DND-41 (cell line): ENCODE measurements around the gene PCTP.

Experiments
- EZH2 ChIP-seq: IDR thresholded peaks from 3 replicates; pipeline ENCODE4 v1.6.1; 2012; ENCODE audit warnings: borderline replicate concordance, low read depth, mild to moderate bottlenecking, moderate library complexity, low read length, inconsistent platforms; ENCODE audit not compliant: severe bottlenecking
- TF ChIP-seq, protein P1 (sequence below): IDR thresholded peaks from 2 replicates; pipeline ENCODE4 v1.5.1; 2012; ENCODE audit warnings: borderline replicate concordance, low read length, moderate library complexity, mild to moderate bottlenecking; ENCODE audit not compliant: poor library complexity, severe bottlenecking; ENCODE audit errors: extremely low read depth

DNA sequence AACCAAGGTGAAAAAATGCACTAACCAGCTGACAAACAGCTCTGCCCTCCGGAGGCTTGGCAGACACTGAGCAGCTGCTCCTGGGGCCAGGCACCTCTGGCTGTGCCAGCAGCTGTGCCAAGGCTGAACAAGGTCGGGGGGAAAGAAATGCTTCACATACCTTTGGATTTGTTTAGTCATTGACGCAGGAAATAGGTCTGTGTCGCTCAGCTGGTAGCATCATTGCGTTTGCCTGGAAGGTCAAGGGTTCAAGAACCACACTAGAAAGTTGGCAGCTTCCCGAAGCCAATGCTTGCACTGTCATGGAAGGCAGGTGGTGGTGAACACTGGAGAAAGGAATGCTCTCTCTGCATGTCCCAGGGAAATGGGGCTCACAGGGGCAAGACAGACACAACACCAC, 63.5 kb downstream of the PCTP start:
- TF ChIP-seq, protein P1, sequence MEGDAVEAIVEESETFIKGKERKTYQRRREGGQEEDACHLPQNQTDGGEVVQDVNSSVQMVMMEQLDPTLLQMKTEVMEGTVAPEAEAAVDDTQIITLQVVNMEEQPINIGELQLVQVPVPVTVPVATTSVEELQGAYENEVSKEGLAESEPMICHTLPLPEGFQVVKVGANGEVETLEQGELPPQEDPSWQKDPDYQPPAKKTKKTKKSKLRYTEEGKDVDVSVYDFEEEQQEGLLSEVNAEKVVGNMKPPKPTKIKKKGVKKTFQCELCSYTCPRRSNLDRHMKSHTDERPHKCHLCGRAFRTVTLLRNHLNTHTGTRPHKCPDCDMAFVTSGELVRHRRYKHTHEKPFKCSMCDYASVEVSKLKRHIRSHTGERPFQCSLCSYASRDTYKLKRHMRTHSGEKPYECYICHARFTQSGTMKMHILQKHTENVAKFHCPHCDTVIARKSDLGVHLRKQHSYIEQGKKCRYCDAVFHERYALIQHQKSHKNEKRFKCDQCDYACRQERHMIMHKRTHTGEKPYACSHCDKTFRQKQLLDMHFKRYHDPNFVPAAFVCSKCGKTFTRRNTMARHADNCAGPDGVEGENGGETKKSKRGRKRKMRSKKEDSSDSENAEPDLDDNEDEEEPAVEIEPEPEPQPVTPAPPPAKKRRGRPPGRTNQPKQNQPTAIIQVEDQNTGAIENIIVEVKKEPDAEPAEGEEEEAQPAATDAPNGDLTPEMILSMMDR, result no peak
- no peak for TF ChIP-seq EZH2
